Measurements from ENCODE around the gene EVI2B.
"Not testable (repeated sequence)": the region's sequence is repeated elsewhere in the genome, so short reads cannot be mapped to it uniquely, and the experiment has no call there.

EVI2B gene

GRCh38 chr17:31272236-31272635 is 41.6 kb downstream of the EVI2B start:
- no peak for DNase-seq (ENCODE audit: low read depth in 2 of 2)

GRCh38 chr17:31269578-31269983 is 44.3 kb downstream of the EVI2B start:
- DNase-seq (ENCODE audit: low read depth in 2 of 2), result no peak

GRCh38 chr17:31269036-31269577 is 44.7 kb downstream of the EVI2B start:
- no peak for DNase-seq (ENCODE audit: low read depth in 2 of 2)

- DNase-seq (ENCODE audit: low read depth in 2 of 2), result no peak
Measured at GRCh38 chr17:31266042-31266441, 47.8 kb downstream of the EVI2B start.

- not testable (repeated sequence) for DNase-seq (ENCODE audit: low read depth in 2 of 2)
Measured at GRCh38 chr17:31262923-31263322, 50.9 kb downstream of the EVI2B start.

GRCh38 chr17:31261601-31262000 is 52.3 kb downstream of the EVI2B start:
- DNase-seq (ENCODE audit: low read depth in 2 of 2), result no peak

- no peak for DNase-seq (ENCODE audit: low read depth in 2 of 2)
Measured at GRCh38 chr17:31260151-31260550, 53.7 kb downstream of the EVI2B start.

GRCh38 chr17:31256936-31257335 is 56.9 kb downstream of the EVI2B start:
- DNase-seq (ENCODE audit: low read depth in 2 of 2), result no peak

GRCh38 chr17:31254654-31255053 is 59.2 kb downstream of the EVI2B start:
- no peak for DNase-seq (ENCODE audit: low read depth in 2 of 2)
